Neural progenitor cell (in vitro differentiated cells): Measurements from ENCODE around the gene PTPRG. TPM values are rescaled to one million over a fixed set of nuclear protein-coding genes. Genes with fewer than 3 reads are reported as not detected.

ENCODE experiments used
- DNase-seq: peaks from one replicate; pipeline ENCODE4 v3.0.0-alpha.2; 2016; ENCODE audit warnings: low spot score
- H2AFZ ChIP-seq: fragments of 200-600 bp; sonication (generic); replicated peaks from 2 replicates; pipeline ENCODE4 v1.6.1; 2016; ENCODE audit warnings: antibody characterized with exemption
- H3F3A ChIP-seq: fragments of 200-600 bp; sonication (generic); 2 replicates; pipeline ENCODE4 v1.6.1; 2016; ENCODE audit warnings: antibody characterized with exemption, low read depth
- H3K27ac ChIP-seq: fragments of 200-600 bp; sonication (generic); 2 replicates; pipeline ENCODE4 v1.5.1; 2016; ENCODE audit warnings: mild to moderate bottlenecking
- H3K27me3 ChIP-seq: fragments of 200-600 bp; sonication (generic); 2 replicates; pipeline ENCODE4 v1.6.1; 2016; ENCODE audit warnings: mild to moderate bottlenecking, moderate library complexity
- H3K36me3 ChIP-seq: fragments of 200-600 bp; sonication (generic); 2 replicates; pipeline ENCODE4 v1.5.1; 2016
- H3K4me1 ChIP-seq: fragments of 200-600 bp; sonication (generic); 2 replicates; pipeline ENCODE4 v1.6.1; 2016; ENCODE audit warnings: mixed run types
- H3K4me2 ChIP-seq: fragments of 200-600 bp; sonication (generic); 2 replicates; pipeline ENCODE4 v1.6.1; 2016
- H3K4me3 ChIP-seq: fragments of 200-600 bp; sonication (generic); 2 replicates; pipeline ENCODE4 v1.5.1; 2016
- H3K79me2 ChIP-seq: fragments of 200-600 bp; sonication (generic); 2 replicates; pipeline ENCODE4 v1.6.1; 2016; ENCODE audit warnings: low read depth
- H3K9ac ChIP-seq: fragments of 200-600 bp; sonication (generic); 2 replicates; pipeline ENCODE4 v1.6.1; 2016
- H3K9me3 ChIP-seq: fragments of 200-600 bp; sonication (generic); 2 replicates; pipeline ENCODE4 v1.5.1; 2016; ENCODE audit warnings: low read depth
- H4K20me1 ChIP-seq: fragments of 200-600 bp; sonication (generic); 2 replicates; pipeline ENCODE4 v1.6.1; 2016; ENCODE audit warnings: low read depth
- H3K27ac Mint-ChIP-seq: 3 replicates; pipeline ENCODE4 v1.8.0; 2021; ENCODE audit warnings: mixed read lengths
- H3K27me3 Mint-ChIP-seq: 2 replicates; pipeline ENCODE4 v1.8.0; 2022; ENCODE audit warnings: low read depth, mild to moderate bottlenecking, inconsistent platforms, moderate library complexity, mixed read lengths; ENCODE audit not compliant: insufficient read depth
- H3K36me3 Mint-ChIP-seq: 3 replicates; pipeline ENCODE4 v1.8.0; 2021; ENCODE audit warnings: mixed read lengths
- H3K4me1 Mint-ChIP-seq: 3 replicates; pipeline ENCODE4 v1.8.0; 2021; ENCODE audit warnings: mixed read lengths
- H3K4me3 Mint-ChIP-seq: 3 replicates; pipeline ENCODE4 v1.8.0; 2021; ENCODE audit warnings: mild to moderate bottlenecking, moderate library complexity, mixed read lengths
- H3K9me3 Mint-ChIP-seq: 3 replicates; pipeline ENCODE4 v1.8.0; 2020; ENCODE audit warnings: mixed read lengths
- CTCF ChIP-seq: fragments of 200-600 bp; sonication (generic); IDR thresholded peaks from 2 replicates; pipeline ENCODE4 v1.5.1; 2017; ENCODE audit warnings: antibody characterized with exemption, mild to moderate bottlenecking
- EZH2 ChIP-seq: fragments of 200-600 bp; sonication (generic); IDR thresholded peaks from 2 replicates; pipeline ENCODE4 v1.6.1; 2017; ENCODE audit warnings: antibody characterized with exemption, mild to moderate bottlenecking, moderate library complexity
- EZH2phosphoT487 ChIP-seq: fragments of 200-600 bp; sonication (generic); IDR thresholded peaks from 2 replicates; pipeline ENCODE4 v1.6.1; 2017; ENCODE audit warnings: antibody characterized with exemption
- total RNA-seq: library from RNA; depleted of rRNA; stranded (reverse); fragments of >200 nt; gene quantifications from 2 replicates; pipeline ENCODE4 v1.2.3, GENCODE V29; 2015; ENCODE audit warnings: low replicate concordance

Gene PTPRG
- total RNA-seq, 1 donor from 2014 or later, result 65.3 TPM

DNA sequence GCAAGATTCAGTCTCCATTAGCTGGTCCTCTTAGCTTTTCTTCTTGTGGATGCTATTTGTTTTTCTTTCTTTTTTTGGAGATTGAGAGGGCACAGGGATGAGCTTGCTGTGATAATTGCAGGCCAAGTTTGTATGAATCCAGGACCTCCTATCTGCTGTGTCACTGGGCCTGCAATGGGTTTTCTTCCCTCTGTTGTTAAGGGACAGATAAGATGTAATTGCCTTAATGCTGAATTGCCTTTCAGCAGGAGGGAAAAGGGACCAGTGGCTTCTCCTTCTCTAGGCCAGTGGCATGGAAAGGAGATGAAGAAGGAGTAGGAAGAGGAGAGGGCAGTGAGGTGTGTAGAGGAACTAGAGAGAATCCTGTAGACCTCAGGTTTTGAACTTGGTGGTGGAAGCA, 29.9 kb downstream of the PTPRG start:
- Histone ChIP-seq H3K79me2 (peaks cover 100% of the 10 kb centered on the region), H3K9me3 (no peaks in the 10 kb centered on the region), H3K4me3 (no peak overlapping the region), H3K27me3 (no peaks in the 10 kb centered on the region), H2AFZ (no peak overlapping the region), H3K4me2 (no peak overlapping the region), H3K36me3 (no peaks in the 10 kb centered on the region), H3K9ac (no peak overlapping the region), H3K4me1 (peaks cover 21% of the 10 kb centered on the region), H4K20me1 (peaks cover 64% of the 10 kb centered on the region), H3K27ac (no peak overlapping the region), H3F3A (peaks cover 11% of the 10 kb centered on the region)
- Mint-ChIP-seq H3K36me3 (peaks cover 5% of the 10 kb centered on the region), H3K27me3 (peaks cover 11% of the 10 kb centered on the region), H3K27ac (no peak overlapping the region), H3K9me3 (no peaks in the 10 kb centered on the region), H3K4me1 (peaks cover 20% of the 10 kb centered on the region), H3K4me3 (no peak overlapping the region)
- no peak for DNase-seq
- TF ChIP-seq CTCF (no peak), EZH2 (no peak), EZH2phosphoT487 (no peak)

DNA sequence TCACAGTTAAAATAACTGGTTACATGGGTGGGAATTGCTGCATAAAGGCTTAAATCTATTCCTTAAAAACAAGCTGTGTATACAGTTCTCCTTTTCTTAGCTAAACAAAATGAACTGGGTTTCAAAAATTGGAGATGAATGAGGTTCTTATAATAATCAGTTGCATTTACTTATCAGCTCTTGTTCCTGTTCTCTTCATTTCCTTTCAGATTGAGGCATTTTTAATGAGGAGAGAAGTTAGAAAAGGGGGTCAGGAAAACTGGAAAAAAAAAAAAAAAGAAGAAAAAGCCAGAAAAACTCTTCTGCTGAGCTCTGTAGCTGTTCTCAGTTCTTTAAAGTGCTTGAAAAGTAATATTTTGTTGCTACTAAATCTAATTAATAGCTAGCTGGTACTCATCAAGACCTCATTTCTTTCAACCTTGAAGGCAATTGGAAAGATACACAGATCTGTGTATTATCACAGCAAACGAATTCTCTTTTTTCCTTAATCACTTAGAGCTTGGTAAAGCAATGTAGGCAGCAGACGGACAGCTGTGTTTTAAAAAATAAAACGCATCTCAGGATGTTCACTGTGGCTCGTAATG, 32.2 kb downstream of the PTPRG start:
- H2AFZ ChIP-seq, result no peak overlapping the region
- Mint-ChIP-seq H3K36me3 (peaks cover 7% of the 10 kb centered on the region), H3K27ac (no peak overlapping the region), H3K27me3 (peaks cover 4% of the 10 kb centered on the region), H3K4me3 (no peak overlapping the region), H3K9me3 (peaks cover 4% of the 10 kb centered on the region), H3K4me1 (peaks cover 20% of the 10 kb centered on the region)
- H3K4me1 ChIP-seq, result peaks cover 34% of the 10 kb centered on the region
- H3K9me3 ChIP-seq, result no peaks in the 10 kb centered on the region
- peak overlapping the region; percentile 34 for H3K27ac ChIP-seq
- no peaks in the 10 kb centered on the region for H3K27me3 ChIP-seq
- peaks cover 100% of the 10 kb centered on the region for H3K79me2 ChIP-seq
- peaks cover 11% of the 10 kb centered on the region for H3F3A ChIP-seq
- H3K4me2 ChIP-seq, result peak overlapping the region; percentile 33
- no peaks in the 10 kb centered on the region for H3K36me3 ChIP-seq
- H4K20me1 ChIP-seq, result peaks cover 69% of the 10 kb centered on the region
- TF ChIP-seq EZH2phosphoT487, result no peak
- no peak overlapping the region for H3K9ac ChIP-seq
- DNase-seq, result no peak
- no peak overlapping the region for H3K4me3 ChIP-seq

- Mint-ChIP-seq H3K4me3 (no peak overlapping the region), H3K27me3 (peaks cover 4% of the 10 kb centered on the region), H3K36me3 (peaks cover 10% of the 10 kb centered on the region), H3K9me3 (peaks cover 4% of the 10 kb centered on the region), H3K4me1 (peaks cover 22% of the 10 kb centered on the region), H3K27ac (no peak overlapping the region)
- peak; percentile 46 for DNase-seq
- Histone ChIP-seq H3K27ac (no peak overlapping the region), H3K27me3 (no peaks in the 10 kb centered on the region), H3K4me1 (peaks cover 34% of the 10 kb centered on the region), H3K4me2 (peak overlapping the region; percentile 33), H3F3A (peaks cover 11% of the 10 kb centered on the region), H3K4me3 (no peak overlapping the region), H4K20me1 (peaks cover 78% of the 10 kb centered on the region), H3K9me3 (no peaks in the 10 kb centered on the region), H3K36me3 (no peaks in the 10 kb centered on the region), H3K9ac (no peak overlapping the region), H2AFZ (no peak overlapping the region), H3K79me2 (peaks cover 100% of the 10 kb centered on the region)
- TF ChIP-seq CTCF (no peak), EZH2phosphoT487 (no peak), EZH2 (no peak)
Measured at GRCh38 chr3:61594144-61594963, 33.0 kb downstream of the PTPRG start.

- H3K9me3 ChIP-seq, result no peaks in the 10 kb centered on the region
- peaks cover 83% of the 10 kb centered on the region for H4K20me1 ChIP-seq
- H3K4me3 ChIP-seq, result no peak overlapping the region
- peaks cover 11% of the 10 kb centered on the region for H3F3A ChIP-seq
- H3K27ac ChIP-seq, result no peak overlapping the region
- H3K27me3 ChIP-seq, result no peaks in the 10 kb centered on the region
- peak overlapping the region; percentile 33 for H3K4me2 ChIP-seq
- no peak for DNase-seq
- peaks cover 22% of the 10 kb centered on the region for H3K4me1 Mint-ChIP-seq
- H3K79me2 ChIP-seq, result peaks cover 100% of the 10 kb centered on the region
- peaks cover 4% of the 10 kb centered on the region for H3K9me3 Mint-ChIP-seq
- peaks cover 34% of the 10 kb centered on the region for H3K4me1 ChIP-seq
- H3K36me3 Mint-ChIP-seq, result peaks cover 6% of the 10 kb centered on the region
- no peaks in the 10 kb centered on the region for H3K36me3 ChIP-seq
- TF ChIP-seq CTCF (no peak), EZH2 (no peak), EZH2phosphoT487 (no peak)
- H3K9ac ChIP-seq, result no peak overlapping the region
- no peak overlapping the region for H3K27ac Mint-ChIP-seq
- H3K4me3 Mint-ChIP-seq, result no peak overlapping the region
- H3K27me3 Mint-ChIP-seq, result peaks cover 4% of the 10 kb centered on the region
- H2AFZ ChIP-seq, result no peak overlapping the region
Measured at GRCh38 chr3:61594964-61595285, 33.6 kb downstream of the PTPRG start.
